CD4-positive, alpha-beta T cell treated with Interleukin-6 at 100 ng/mL for 8 hours (primary cell): ENCODE results near the gene SEC61B.
"Not testable (repeated sequence)": the region's sequence is repeated elsewhere in the genome, so short reads cannot be mapped to it uniquely, and the experiment has no call there.

Experiments used
- DNase-seq: peaks from one replicate; pipeline ENCODE4 v3.0.0-alpha.2; 2020; ENCODE audit warnings: mixed read lengths, low spot score

The SEC61B gene

DNA sequence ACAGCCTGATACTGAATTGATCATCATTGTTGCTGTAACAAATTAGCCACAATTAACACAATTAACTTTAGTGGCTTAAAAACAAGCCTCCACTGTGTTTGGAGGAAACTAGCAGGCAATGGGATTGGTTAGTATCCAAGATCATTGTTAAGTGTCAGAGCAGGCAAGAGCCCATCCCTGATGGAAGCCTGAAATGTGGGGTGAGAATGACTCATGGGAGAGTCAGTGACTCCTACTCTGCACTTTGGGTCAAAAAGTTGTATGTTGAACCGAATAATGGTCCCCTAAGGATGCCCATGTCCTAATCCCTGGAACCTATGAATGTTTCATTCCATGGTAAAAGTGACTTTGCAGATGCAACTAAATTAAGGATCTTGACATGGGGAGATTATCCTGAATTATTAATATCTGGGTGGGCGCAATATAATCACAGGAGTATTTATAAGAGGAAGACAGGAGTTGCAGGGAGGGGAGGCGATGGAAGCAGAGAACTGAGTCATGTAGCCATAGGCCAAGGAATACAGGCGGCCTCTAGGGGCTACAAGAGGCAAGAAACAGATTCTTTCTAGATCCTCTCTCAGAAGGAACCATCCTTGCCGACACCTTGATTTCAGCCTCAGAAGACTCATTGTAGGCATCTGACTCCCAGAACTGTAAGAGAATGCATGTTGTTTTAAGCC is 29.2 kb upstream of the SEC61B start:
- no peak for DNase-seq

DNA sequence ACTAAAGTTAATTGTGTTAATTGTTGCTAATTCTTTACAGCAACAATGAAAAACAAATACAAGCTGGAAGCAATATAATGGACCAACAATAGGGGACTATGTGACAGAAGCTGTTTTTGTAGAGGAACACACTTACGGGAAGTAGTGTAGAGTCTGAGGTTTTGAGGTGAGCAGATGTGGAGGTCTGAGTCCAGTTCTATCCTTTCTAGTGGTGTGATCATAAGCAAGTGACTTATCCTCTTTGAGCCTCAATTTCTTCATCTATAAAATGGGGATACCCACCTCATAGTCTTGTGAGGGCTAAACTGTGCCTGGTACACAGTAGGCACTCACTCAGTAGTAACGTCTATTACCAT is 28.6 kb upstream of the SEC61B start:
- DNase-seq: no peak

DNA sequence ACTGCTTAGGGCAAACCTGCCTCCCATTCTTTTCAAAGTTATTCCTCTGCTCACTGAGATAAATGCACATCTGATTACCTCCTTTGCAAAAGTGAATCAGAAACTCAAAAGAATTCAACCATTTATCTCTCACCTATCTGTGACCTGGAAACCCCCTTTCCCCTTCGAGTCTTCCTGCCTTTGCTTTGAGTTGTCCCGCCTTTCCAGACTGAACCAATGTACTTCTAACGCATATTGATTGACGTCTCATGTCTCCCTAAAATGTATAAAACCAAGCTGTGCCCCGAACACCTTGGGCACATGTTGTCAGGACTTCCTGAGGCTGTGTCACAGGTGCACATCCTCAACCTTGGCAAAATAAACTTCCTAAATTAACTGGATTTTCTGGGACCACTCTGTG is 25.6 kb upstream of the SEC61B start:
- DNase-seq: not testable (repeated sequence)

DNA sequence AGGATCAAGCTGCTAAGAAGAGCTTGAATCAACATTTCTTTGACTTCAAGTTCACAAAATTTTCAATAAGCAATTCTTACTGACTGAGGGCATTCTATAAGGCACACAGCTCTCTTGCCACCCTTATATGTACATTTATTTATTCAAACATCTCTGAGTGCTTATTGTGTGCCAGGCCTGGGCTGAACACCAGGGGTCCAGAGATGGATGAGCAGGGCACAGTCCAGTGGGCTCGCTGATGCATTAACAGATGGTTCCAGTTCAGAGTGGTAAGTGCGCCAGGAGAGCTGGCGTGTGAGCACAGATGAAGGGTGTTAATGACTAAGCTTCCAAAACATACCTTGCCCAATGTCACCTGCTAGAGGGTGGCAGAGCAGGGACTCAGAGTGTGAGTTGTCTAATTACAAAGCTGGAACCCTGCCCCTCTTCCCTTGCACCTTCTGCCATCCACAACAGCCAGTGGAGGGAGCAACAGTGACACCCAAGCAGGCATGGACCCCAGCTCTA is 24.9 kb upstream of the SEC61B start:
- no peak for DNase-seq

DNA sequence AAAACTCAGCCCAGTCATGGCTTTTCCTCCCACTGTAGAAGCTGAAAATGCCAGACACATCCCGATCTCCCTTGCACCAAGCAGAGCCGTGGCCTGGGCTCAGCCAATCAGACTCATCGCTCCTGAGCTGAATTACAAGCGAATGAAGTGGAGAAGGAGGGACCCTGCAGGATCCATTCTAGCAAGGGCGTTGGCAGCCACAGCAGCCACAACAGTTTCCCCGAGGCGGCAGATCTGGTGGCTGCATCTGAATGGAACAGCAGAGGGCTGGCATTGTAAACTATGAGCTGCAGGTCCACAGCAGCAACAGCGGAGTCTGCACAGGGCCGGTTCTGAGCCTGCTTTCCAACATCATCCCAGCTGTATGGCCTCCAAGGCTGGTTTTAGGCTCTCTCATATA is 24.1 kb upstream of the SEC61B start:
- no peak for DNase-seq

DNA sequence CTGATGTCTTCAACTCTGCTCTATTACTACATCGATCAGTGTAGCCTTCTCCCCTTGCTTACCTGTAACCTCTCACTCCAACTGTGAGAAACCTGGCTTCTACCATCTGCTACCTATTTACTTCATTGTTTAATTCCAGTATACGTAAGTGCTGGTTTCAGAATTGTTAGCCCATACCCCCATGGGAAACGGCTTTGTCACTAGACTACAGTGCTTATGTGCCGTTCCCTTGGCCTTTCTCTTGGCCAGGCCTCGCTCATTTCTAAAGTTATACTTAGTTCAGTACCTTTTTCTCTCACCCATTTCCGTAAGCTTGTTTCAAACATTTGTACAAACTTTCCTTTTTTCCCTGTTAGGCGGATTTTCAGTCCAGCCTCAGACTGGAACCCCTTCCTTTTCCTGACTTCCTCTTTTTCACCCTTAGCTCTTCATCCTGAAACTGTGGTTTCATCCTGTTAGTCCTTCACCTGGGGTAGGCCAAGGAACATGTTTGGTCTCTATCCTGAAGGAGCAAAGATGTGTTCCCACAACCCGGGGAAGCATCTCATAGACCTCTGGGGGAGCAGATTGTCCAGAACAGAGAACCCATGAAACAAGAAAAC is 22.0 kb upstream of the SEC61B start:
- no peak for DNase-seq

DNA sequence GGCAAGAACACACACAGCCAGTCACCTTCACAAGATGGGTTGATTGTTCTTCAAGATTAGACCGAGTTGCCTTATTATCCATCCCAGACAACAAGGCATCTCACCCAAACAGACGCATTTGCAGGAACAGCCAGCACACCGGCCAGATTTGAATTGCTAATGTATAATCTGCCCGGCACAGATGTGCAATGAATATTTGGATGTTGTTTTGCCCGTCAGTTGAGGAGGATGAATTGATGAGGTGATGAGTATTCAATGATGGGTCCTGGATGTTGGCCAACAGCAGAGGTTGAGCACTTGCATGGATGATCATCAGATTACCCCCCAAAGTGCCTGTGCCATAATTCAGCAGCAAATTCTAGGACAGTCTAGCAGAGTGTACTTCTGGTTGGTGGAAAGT is 20.5 kb upstream of the SEC61B start:
- no peak for DNase-seq

DNA sequence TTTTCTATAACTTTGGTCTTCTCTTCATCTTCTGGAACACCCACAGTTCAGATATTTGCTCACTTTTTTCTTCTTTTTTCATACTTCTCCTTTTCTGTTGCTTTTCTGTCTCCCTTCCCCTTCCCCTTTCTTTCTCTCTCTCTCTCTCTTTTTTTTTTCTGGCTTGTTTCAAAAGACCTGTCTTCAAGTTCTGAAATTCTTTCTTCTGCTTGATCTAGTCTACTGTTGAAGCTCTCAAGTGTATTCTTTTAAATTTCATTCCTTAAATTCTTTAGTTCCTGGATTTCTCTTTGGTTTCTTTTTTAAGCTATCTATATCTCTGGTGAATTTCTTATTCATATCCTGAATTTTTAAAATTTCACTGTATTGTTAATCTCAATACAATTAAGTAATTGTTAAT is 11.5 kb upstream of the SEC61B start:
- DNase-seq: no peak

DNA sequence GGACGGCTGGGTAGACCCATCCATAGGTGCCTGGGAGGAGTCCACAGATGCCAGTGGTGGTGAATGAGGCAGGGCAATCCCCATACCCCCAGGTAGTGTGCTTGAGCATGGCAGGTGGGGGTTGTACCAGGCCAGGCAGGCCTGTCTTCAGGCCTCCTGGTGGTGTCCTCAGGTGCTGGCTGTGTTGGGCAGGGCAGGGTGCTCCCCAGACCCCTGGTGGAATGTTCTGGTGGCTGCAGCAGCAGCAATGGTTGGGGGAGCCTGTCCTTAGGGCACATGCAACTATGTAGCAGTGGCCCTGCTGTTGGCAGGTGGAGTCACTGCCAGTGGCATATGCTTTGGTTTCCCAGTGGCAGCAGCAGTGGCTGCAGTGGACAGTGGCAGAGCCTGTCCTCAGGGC is 10.3 kb upstream of the SEC61B start:
- no peak for DNase-seq

DNA sequence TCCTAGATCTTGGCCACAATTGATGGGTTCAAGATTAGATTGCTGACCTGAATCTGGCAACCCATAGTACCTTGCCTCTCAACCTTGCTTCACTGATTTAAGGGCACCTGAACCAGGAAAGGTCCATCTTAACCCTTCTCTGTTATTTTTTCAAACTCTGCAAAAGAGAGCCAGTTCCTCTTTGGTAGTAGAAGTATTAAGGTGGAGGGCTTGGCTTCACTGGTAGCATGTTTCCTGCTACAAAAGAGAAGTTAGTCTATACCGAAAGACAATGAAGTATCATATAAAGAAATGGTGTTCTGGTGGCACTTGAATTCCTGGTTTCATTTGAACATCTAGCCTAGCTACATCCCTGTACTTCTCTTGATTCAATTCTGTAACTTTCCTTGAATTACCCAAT is 8.9 kb upstream of the SEC61B start:
- DNase-seq: no peak

DNA sequence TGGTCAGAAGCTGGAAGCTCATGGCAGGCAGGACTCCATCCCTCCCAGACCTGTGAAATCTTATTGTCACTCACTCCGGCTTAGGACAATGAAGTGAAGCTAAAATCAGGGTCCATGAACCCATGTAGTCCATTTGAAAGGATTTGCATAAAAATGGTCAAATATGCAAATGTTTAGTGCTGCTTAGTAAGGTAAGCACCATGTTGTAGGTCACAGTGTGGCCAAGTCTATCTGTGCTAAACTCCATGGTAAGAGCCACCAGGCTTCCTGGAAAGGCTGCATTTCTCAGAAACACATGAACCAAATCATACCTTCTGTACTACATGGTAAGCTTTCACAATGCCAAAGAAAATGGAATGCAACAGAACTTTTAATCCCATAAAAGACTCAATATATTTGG is 6.0 kb upstream of the SEC61B start:
- no peak for DNase-seq

DNA sequence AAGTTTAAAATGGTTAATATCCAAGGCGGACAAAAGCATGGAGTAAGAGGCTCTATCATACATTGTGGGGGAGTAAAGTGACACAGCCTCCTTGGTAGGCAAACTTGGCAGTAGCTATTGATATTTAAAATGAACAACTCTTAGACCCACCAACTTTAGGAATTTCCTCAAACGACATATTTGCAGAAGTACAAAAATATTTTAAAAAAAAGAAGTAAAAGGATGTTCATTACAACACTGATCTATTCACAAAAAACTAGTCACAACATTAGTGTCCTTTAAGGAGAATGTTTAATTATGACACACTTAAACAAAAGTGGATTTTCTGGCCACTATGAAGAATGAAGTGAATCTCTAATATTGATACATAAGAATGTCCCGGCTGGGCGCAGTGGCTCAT is 2.1 kb upstream of the SEC61B start:
- DNase-seq: no peak

DNA sequence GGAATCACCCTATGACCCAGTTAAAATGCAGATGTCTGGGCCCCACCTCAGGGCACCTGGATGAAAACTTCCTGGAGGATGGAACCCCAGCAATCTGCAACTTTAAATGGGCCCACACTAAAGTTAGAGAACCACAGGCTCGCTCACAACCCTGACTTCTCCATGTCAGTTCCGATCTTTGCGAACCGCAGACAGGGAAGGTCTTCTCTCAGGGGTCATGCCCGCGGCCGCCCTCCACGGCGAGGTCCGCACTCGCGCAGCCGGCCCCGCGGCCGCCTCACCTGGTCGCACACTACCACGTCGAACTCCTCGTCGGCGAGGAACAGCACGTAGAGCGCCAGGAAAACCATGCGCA is 839 bp upstream of the SEC61B start:
- DNase-seq: no peak

DNA sequence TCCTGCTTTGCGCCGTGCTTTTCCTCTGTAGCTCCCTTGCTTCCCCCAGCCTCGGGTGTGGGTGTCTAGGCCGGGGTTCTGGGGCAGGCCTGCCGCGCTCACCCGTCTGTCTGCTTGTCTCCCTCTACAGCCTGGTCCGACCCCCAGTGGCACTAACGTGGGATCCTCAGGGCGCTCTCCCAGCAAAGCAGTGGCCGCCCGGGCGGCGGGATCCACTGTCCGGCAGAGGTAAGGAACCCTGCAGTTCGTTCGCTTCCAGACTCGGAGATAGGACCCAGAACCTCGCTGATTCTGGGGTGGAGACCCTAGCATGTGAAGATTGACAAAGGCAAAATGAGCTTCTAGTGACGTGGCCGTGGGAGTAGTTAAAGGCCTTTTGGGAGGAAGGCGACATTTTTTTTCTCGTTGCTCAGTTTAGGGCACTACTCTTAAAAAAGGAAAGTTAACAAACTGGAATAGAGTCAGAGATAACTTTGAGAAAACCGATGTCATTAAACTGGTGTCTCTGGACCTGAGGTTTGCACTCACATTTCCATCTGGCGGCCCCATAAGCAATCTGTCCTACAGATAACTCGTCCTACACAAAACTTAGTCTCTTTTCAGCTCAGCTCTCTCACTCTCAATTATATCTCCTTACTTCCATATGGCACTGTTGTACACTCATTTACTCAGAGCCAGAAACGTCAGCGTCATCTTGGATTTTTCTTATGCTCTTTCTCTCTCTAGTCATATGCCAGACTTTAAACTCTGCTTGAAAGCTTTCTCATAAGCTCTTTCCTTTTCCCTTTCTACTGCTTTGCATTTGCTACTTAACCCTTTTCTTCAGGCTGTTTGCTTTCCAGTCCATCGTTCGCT is 561 bp downstream of the SEC61B start:
- no peak for DNase-seq

DNA sequence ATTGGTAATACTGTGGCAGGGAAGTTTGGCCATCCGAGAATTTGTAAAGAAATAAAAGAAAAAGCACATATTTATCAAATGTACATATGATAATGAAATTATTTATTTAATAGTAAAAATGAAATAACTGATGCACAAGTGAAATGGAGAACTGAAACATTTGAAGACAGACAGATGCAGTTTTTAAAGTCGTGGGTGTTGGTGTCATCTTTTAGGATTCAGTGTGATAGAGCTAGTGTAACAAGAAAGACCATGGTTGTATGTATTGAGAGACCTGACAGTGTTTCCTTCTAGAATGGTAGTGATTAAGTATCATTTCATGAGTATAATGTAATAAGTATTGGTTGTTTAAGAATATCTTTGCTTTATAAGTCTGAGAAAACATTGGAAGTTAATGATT is 2.4 kb downstream of the SEC61B start:
- no peak for DNase-seq

DNA sequence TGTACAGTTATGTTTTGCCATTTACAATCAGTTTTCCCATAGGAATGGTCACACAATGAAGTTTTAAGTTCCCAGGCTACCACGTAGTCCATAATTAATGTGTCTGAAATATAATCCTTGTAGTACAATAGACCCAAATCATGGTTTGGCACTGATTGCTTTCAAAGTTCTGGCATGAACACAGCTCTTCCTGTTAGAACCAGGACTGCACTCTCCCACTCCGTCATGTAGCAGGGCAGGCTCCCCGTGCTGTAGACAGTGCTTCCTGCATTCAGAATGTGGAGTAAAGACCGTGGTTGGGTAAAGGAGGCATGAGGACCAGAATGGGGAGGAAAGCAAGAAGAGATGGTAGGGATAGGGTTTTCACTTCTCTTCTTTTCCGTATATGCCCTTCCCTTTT is 4.0 kb downstream of the SEC61B start:
- DNase-seq: no peak

DNA sequence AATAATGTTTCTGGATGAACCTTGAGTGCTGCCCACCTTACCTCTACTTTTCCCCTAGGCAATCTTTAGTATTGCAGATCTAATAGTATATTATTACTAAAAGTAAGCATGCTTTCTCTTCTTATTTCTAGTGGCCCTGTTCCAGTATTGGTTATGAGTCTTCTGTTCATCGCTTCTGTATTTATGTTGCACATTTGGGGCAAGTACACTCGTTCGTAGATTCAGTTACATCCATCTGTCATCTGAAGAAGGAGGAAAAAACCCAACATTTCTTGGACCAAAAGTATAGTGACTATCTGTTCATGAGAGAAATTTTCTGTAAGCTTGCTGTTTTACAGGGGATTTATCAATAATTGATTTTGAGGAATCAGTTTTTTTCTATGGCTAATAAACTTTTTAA is 8.1 kb downstream of the SEC61B start:
- no peak for DNase-seq

DNA sequence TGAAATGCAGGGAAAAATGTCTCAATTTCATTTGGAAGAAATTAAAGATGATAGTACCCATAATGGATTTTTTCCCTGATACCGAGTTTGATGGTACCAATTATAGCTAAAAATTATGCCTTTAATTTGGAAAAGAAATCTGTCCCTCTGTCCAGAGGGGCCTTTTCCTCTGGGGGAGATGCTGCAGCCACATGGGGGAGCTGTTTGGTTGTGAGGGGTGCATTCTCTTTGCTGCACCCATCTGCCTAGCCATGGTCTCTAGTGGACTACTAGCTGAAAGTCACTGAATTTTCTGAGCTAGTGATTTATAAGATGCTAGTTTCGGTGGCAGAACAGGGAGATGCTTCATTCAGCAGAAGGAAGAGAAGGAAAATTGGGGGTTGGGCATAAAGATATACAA is 9.6 kb downstream of the SEC61B start:
- no peak for DNase-seq

DNA sequence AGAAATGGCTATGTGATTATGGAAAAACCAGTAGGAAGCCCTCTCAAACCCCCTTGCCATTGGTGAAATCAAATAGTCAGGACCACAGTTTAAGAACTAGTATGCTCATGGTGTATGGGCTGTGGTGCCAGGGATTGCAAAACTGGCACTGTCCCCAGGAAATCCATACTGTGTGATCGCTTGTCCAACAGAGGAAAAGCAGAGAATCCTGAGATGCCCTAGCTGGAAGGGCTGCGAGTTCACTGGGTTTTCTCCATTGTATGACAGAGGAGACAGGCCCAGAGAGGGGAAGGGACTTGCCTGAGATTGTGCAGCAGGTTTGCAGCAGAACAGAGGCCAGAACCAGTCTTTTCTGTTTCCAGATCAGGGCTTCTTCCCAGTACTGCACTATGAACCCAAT is 12.5 kb downstream of the SEC61B start:
- DNase-seq: no peak

DNA sequence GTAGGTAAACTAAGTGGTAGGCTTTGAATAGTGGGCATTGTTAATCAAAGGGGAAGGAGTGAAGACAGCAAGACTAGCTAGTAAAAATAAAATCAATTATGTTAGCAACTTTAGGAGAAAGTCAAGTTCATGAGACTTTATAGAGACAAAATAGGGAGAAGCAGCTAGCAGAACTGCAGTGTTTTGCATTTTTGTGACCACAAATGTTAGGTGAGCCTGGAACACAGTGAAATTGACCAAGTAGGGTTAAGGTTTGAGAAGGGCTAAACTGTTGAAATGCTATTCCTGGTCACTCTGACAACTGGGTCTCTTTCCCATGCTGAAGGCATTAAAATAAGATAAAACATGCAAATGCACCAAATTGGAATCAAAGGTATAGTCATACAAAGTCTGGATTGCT is 13.0 kb downstream of the SEC61B start:
- DNase-seq: no peak

DNA sequence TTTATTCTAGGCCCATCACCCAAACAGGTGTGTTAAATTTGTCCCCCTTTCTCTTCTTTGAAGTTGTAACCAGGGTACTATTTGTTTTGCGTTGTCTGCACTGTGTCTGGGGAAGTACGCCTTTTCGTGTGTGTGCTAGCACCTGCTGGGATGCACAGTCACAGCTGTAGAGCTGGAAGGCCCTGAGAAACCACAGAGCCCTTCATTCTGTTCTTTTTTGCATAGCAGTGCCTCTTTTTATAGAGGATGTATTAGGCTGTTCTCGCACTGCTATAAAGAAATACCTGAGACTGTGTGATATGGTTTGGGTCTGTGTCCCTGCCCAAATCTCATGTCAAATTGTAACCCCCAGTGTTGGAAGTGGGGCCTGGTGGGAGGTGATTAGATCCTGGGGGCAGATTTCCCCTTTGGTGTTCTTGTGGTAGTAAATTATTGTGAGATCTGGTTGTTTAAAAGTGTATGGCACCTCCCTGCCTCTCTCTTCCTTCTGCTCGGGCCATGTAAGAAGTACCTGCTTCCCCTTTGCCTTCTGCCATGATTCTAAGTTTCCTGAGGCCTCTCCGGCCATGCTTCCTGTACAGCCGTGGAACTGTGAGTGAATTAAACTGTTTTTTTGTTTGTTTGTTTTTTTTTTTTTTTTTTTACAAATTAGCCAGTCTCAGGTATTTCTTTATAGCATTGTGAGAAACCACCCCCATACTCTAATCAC is 14.0 kb downstream of the SEC61B start:
- no peak for DNase-seq

DNA sequence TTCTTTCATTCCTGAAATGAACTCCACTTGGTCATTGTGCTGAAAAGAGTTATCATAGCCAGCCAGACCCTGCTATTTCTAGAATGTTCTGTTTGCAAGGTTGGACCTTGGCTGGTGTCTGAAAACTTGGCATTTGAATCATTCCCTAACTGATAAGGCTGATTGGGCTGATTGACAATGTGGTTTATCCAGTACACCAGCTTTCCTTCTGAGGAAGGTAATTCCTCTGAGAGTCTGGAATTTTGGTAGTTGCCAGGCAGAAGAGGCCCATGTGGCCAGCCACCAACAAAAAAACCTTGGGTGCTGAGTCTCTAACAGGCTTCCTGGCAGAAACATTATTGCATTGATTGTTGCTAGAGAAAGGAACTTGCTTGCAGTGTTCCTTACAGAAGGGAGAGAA is 15.3 kb downstream of the SEC61B start:
- no peak for DNase-seq

DNA sequence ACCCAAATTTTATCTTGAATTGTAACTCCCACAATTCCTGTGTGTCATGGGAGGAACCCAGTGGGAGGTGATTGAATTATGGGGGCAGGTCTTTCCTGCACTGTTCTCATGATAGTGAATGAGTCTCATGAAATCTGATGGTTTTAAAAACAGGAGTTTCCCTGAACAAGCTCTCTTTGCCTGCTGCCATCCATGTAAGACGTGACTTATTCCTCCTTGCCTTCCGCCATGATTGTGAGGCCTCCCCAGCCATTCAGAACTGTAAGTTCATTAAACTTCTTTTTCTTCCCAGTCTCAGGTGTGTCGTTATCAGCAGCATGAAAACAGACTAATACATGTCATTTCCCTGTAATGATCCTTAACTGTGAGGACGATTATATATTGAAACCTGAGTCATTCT is 15.8 kb downstream of the SEC61B start:
- not testable (repeated sequence) for DNase-seq
